HG02763 (cell line): ENCODE results near the gene HDAC4.

Experiments
- ATAC-seq: cut with Tn5 transposase; IDR thresholded peaks from one replicate; pipeline ENCODE4 v1.9.1; 2021; ENCODE audit warnings: mild to moderate bottlenecking, moderate library complexity; ENCODE audit not compliant: unreplicated experiment

The HDAC4 gene

GRCh38 chr2:239133945-239134570 is 266.8 kb downstream of the HDAC4 start:
- ATAC-seq = no peak

GRCh38 chr2:239132786-239133185 is 268.0 kb downstream of the HDAC4 start:
- ATAC-seq = no peak

GRCh38 chr2:239132156-239132709 is 268.6 kb downstream of the HDAC4 start:
- no peak for ATAC-seq

- ATAC-seq = no peak
Observed at GRCh38 chr2:239131521-239131920, 269.3 kb downstream of the HDAC4 start.

DNA sequence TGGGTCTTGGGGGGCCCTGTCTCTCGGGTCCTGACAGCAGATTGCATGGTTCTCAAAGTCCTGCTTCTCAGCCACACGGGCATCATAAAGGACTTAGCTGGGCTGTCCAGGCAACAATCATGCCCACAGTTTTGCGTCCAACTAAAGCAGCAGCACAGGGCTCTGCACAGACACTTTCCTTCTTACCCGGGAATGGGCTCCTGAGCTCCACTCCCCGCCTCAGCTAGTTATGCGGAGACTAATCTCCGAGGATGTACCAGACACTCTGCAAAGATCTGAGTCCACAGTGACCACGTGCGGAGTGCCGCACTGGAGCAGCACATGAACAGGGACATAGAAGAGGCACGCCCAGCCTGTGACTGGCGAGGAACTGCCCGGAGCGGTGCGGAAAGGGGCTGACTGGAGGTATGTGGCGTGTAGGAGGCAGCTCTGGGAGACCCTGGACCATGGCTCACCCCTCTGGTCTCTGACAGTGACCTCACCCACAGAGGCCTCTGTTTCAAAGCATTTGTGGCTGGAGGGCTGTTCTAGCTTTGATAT is 270.0 kb downstream of the HDAC4 start:
- no peak for ATAC-seq

GRCh38 chr2:239130041-239130440 is 270.8 kb downstream of the HDAC4 start:
- no peak for ATAC-seq

DNA sequence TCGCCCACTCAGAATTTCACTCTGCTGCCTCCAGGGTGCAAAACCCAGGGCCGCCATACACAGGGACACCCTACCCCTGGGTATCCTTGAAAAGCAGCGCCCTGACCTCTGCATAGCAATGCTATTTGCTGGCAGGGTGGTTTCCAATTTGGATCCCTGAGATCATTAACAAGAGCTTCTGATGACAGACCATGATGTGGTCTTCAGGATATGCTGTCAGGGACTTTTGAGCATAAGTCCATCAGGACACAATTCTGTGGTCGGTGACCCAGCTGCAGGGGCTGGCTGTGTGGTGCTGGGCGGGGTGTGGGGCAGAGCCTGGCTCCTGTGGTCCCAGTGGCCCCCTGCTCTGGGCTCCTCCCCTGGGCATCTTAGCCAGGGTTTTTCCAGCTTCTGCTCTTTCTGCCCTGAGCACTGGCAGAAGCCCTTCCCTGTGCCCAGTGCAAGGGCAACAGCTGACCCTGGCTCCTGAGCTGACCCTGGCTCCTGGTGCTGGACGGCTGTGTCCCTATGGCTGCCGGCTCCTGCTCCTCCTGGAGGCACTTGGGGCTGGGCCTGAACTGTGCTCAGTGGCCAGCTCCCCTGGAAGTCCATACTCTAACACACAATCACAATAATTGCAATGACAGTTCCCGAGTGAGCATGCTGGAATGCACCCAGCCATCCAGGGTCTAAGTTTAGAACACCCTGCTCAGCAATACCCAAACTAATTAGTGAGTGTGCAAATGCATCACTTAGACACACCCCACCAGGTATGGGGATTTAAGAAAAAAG is 271.5 kb downstream of the HDAC4 start:
- no peak for ATAC-seq

GRCh38 chr2:239128706-239129105 is 272.1 kb downstream of the HDAC4 start:
- ATAC-seq = no peak

DNA sequence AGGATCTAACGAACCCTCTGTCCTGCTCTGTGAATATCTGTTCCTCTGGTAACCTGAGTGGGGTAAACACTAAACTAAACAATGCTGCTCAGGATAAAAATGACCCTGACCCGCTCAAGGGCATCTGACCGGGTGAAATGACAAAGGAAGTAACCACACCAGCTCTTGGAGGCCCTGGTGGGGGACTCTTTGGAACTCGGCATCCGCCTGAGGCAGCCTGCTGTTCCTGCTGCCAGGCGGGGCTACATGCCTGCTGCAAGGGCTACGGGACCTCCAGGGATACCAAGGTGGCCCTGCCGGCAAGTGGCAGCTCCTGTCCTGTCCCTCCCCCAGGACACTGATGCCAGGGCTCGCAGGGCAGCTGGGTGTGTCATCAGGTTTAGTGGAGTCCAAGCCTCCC is 273.3 kb downstream of the HDAC4 start:
- no peak for ATAC-seq

DNA sequence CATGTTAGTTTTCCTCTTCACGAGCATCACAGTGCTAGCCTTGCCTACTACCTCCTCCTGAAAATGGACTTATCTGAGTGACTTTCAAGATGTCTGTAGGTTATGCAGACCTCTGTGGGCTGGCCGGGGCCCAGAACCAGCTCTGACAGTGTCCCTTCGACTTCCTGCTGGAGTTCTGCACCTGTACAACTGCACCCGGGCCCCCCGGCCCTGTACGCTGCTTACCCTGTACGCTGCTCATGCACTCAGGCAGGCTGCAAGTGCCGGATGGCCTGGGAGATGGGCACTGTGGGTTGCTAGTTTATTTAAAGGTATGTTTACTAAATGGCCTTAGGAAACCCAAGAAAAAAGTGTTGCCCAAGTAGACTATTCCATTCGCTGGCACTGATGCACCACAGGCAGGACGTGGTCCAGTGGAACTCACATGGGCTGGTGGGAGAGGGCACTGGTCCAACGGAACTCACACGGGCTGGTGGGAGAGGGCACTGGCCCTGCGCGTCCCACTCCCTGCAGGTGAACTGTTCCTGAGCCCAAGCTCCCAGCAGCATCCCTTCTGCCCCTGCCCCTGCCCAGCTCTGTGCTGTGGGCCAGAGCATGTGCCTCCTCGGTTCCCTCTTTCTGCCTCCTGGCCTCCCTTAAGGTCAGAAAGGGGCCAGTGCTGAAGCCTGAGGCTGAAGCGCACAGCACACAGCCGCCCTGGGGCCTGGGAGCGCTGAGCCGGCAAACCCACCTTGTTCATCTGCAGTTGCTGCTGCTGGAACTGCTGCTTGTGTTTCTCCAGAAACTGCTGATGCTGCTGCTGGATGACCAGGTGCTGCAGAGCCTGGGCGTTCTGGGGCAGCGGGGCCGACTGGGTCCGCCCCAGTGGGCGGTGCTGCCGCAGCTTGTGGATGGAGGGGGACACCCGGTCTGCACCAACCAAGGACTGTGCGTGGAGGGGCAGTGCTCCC is 274.8 kb downstream of the HDAC4 start:
- no peak for ATAC-seq

DNA sequence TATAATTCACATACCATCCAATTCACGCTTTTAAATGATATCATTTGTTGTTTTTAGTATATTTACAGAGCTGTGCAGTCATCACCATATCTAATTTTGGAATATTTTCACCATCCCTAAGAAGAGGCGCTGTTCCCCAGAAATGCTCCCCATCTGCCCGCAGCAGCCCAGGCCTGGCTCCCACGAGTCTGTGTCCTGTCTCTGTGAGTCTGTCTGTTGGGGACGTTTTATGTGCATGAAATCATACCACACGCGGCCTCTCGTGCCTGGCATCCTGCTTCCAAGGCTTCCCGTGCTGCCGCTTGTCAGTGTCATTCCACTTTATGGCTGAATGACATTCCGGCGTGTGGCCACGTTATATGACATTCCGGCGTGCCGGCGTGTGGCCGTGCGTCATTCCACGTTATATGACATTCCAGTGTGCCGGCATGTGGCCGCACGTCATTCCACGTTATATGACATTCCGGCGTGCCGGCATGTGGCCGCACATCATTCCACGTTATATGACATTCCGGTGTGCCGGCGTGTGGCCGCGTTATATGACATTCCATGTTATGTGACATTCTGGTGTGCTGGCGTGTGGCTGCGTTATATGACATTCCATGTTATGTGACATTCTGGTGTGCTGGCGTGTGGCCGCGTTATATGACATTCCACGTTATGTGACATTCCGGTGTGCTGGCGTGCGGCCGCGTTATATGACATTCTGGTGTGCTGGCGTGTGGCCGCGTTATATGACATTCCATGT is 276.5 kb downstream of the HDAC4 start:
- ATAC-seq = no peak

- no peak for ATAC-seq
Observed at GRCh38 chr2:239122421-239123110, 278.3 kb downstream of the HDAC4 start.

- ATAC-seq = no peak
Observed at GRCh38 chr2:239121600-239122012, 279.2 kb downstream of the HDAC4 start.

DNA sequence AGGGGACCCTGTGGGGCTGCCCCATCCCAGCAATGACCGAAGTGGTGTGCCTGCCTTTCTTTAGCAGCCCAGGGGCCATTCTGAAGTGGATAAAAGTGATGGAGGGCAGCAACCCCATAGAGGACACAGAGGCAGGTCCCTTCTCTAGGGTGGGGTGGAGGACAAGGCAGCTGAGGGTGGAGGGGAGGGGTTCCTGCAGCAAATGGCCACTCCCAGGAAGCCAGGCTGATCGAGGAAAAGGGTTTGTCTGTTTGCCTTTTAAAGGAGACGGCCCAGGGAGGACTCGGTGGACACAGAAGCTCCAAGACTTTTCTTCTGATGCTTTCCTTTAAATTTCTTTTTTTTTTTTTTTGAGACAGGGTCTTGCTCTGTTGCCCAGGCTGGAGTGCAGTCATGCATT is 280.2 kb downstream of the HDAC4 start:
- ATAC-seq = no peak

GRCh38 chr2:239119346-239120126 is 281.3 kb downstream of the HDAC4 start:
- ATAC-seq = no peak

DNA sequence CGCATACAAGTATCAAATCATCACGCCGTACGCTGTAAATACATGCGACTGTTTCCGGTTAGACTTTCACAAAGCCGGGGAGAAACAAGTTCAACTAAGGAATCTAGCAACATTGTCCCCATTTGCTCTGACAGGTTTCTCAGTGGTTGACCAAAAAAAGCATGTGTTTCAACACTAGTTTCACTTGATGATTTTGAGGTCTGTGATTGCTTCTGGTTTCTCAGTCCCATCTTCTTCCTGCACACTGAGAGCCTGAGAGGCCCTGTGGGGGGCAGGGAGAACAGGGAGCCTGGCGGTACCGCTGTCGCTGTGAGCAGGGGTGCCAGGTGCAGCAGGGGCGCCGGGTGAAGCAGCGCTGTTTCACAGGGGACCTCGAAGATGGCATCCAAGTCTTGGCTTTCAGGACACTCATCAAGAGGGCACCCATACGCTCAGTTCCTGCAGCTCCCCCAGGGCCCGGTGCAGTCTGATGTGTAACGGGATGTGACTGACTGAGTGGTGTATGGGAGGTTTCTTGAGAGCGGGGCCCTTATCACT is 282.1 kb downstream of the HDAC4 start:
- no peak for ATAC-seq

DNA sequence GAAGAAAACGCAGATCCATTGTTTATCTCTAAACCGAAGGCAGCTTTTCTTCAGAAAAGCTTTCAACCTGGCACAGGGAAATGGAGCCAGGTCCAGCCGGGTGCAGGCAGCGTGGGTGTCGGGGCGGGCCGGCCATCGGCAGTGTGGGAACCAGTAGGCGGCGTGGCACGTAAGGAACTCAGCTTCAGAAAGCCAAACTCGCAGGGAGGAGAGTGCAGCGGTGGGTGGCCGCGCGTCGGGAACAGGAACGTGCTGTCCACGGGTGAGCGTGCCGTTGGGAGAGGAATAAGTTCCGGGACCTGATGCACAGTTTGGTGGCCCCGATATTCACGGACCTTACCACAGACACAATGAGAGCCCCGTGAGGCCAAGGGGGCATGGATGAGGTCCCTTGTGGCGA is 282.6 kb downstream of the HDAC4 start:
- ATAC-seq = no peak

GRCh38 chr2:239117831-239118230 is 283.0 kb downstream of the HDAC4 start:
- no peak for ATAC-seq
